ENCODE results near the gene CFAP65.

The CFAP65 gene

GRCh38 chr2:218992703-218993344 lies 48.5 kb downstream of the CFAP65 start:
- no peak for DNase-seq (ENCODE audit: low spot score)

GRCh38 chr2:218992196-218992595 lies 49.1 kb downstream of the CFAP65 start:
- no peak for DNase-seq (ENCODE audit: low spot score)

GRCh38 chr2:218991674-218992168 lies 49.6 kb downstream of the CFAP65 start:
- DNase-seq (ENCODE audit: low spot score): no peak

- no peak for DNase-seq (ENCODE audit: low spot score)
Observed at GRCh38 chr2:218990612-218991011, 50.7 kb downstream of the CFAP65 start.

GRCh38 chr2:218990052-218990451 lies 51.3 kb downstream of the CFAP65 start:
- DNase-seq (ENCODE audit: low spot score): no peak

- DNase-seq (ENCODE audit: low spot score): no peak
Observed at GRCh38 chr2:218988650-218989049, 52.7 kb downstream of the CFAP65 start.

- no peak for DNase-seq (ENCODE audit: low spot score)
Observed at GRCh38 chr2:218988164-218988563, 53.2 kb downstream of the CFAP65 start.

GRCh38 chr2:218986148-218986761 lies 55.1 kb downstream of the CFAP65 start:
- no peak for DNase-seq (ENCODE audit: low spot score)

- no peak for DNase-seq (ENCODE audit: low spot score)
Observed at GRCh38 chr2:218985325-218986091, 55.8 kb downstream of the CFAP65 start.

GRCh38 chr2:218985021-218985324 lies 56.3 kb downstream of the CFAP65 start, which contains the start of gene FEV:
TSS of gene FEV (minus strand) at chr2:218985184. CDS start at chr2:218985075, 109 bp downstream.
- DNase-seq (ENCODE audit: low spot score): no peak

GRCh38 chr2:218984239-218985020 lies 56.9 kb downstream of the CFAP65 start:
- no peak for DNase-seq (ENCODE audit: low spot score)

GRCh38 chr2:218983934-218984238 lies 57.4 kb downstream of the CFAP65 start:
- DNase-seq (ENCODE audit: low spot score): no peak

- no peak for DNase-seq (ENCODE audit: low spot score)
Observed at GRCh38 chr2:218983263-218983933, 57.9 kb downstream of the CFAP65 start.

- no peak for DNase-seq (ENCODE audit: low spot score)
Observed at GRCh38 chr2:218982586-218983262, 58.6 kb downstream of the CFAP65 start.

- no peak for DNase-seq (ENCODE audit: low spot score)
Observed at GRCh38 chr2:218981881-218982585, 59.3 kb downstream of the CFAP65 start.

- DNase-seq (ENCODE audit: low spot score): no peak
Observed at GRCh38 chr2:218981390-218981880, 59.9 kb downstream of the CFAP65 start.

- DNase-seq (ENCODE audit: low spot score): no peak
Observed at GRCh38 chr2:218980735-218981389, 60.5 kb downstream of the CFAP65 start.

GRCh38 chr2:218979846-218980734 lies 61.2 kb downstream of the CFAP65 start:
- peak; percentile 85 for DNase-seq (ENCODE audit: low spot score)

Measured in LoVo (cell line).